SK-N-SH treated with all-trans-retinoic acid at 6 μM for 48 hours (cell line): Measurements from ENCODE around the gene PPP1R1A.

Source experiments
- ATAC-seq: fragments of 200-7000 bp; cut with Tn5 transposase; 3 replicates; pipeline ENCODE4 v1.9.1; 2020; ENCODE audit warnings: mild to moderate bottlenecking, moderate library complexity
- ARNTL ChIP-seq: fragments of 450-650 bp; formaldehyde crosslinking; IDR thresholded peaks from 2 replicates; pipeline ENCODE4 v1.5.0; 2020; ENCODE audit warnings: low read depth, mild to moderate bottlenecking, moderate library complexity, borderline replicate concordance
- BACH2 ChIP-seq: fragments of 250-450 bp; sonication (Bioruptor Pico); IDR thresholded peaks from 2 replicates; pipeline ENCODE4 v1.9.0; 2021; ENCODE audit warnings: mild to moderate bottlenecking, borderline replicate concordance
- CREB5 ChIP-seq: fragments of 250-450 bp; sonication (Bioruptor Pico); IDR thresholded peaks from 2 replicates; pipeline ENCODE4 v1.5.1; 2020; ENCODE audit warnings: low read depth, mild to moderate bottlenecking, moderate library complexity
- CSDC2 ChIP-seq: fragments of 250-450 bp; sonication (Bioruptor Pico); IDR thresholded peaks from 2 replicates; pipeline ENCODE4 v1.5.0; 2020; ENCODE audit warnings: mild to moderate bottlenecking, moderate library complexity
- CSRNP3 ChIP-seq: fragments of 250-450 bp; sonication (Bioruptor Pico); IDR thresholded peaks from 2 replicates; pipeline ENCODE4 v1.5.1; 2021; ENCODE audit warnings: mild to moderate bottlenecking, moderate library complexity
- ESRRG ChIP-seq: fragments of 250-450 bp; sonication (Bioruptor Pico); IDR thresholded peaks from 2 replicates; pipeline ENCODE4 v1.6.1; 2021; ENCODE audit warnings: mild to moderate bottlenecking
- GLIS3 ChIP-seq: fragments of 250-450 bp; sonication (Bioruptor Pico); IDR thresholded peaks from 2 replicates; pipeline ENCODE4 v1.5.0; 2020; ENCODE audit warnings: mild to moderate bottlenecking, moderate library complexity
- OSR1 ChIP-seq: fragments of 250-450 bp; sonication (Bioruptor Pico); IDR thresholded peaks from 2 replicates; pipeline ENCODE4 v1.8.0; 2022; ENCODE audit warnings: moderate library complexity, mild to moderate bottlenecking, inconsistent platforms
- PPARA ChIP-seq: fragments of 250-450 bp; sonication (Bioruptor Pico); IDR thresholded peaks from 2 replicates; pipeline ENCODE4 v1.5.0; 2020; ENCODE audit warnings: mild to moderate bottlenecking, borderline replicate concordance
- RARB ChIP-seq: fragments of 250-450 bp; sonication (Bioruptor Pico); IDR thresholded peaks from 2 replicates; pipeline ENCODE4 v1.8.0; 2021; ENCODE audit warnings: mild to moderate bottlenecking, moderate library complexity
- SNAI2 ChIP-seq: fragments of 250-450 bp; sonication (Bioruptor Pico); IDR thresholded peaks from 2 replicates; pipeline ENCODE4 v1.5.0; 2020; ENCODE audit warnings: mild to moderate bottlenecking, moderate library complexity
- TCF4 ChIP-seq: fragments of 250-450 bp; sonication (Bioruptor Pico); IDR thresholded peaks from 2 replicates; pipeline ENCODE4 v1.8.0; 2021; ENCODE audit warnings: mild to moderate bottlenecking, moderate library complexity, borderline replicate concordance
- TOX ChIP-seq: fragments of 250-450 bp; sonication (Bioruptor Pico); IDR thresholded peaks from 2 replicates; pipeline ENCODE4 v1.8.0; 2021; ENCODE audit warnings: mild to moderate bottlenecking, moderate library complexity, borderline replicate concordance
- TSHZ2 ChIP-seq: fragments of 250-450 bp; sonication (Bioruptor Pico); IDR thresholded peaks from 2 replicates; pipeline ENCODE4 v1.5.0; 2020; ENCODE audit warnings: mild to moderate bottlenecking, moderate library complexity
- ZC3H10 ChIP-seq: fragments of 250-450 bp; sonication (Bioruptor Pico); IDR thresholded peaks from 2 replicates; pipeline ENCODE4 v1.5.1; 2021; ENCODE audit warnings: mild to moderate bottlenecking, moderate library complexity
- ZFP3 ChIP-seq: fragments of 250-450 bp; sonication (Bioruptor Pico); IDR thresholded peaks from 2 replicates; pipeline ENCODE4 v1.5.0; 2020; ENCODE audit warnings: mild to moderate bottlenecking, moderate library complexity
- ZFP30 ChIP-seq: fragments of 450-650 bp; formaldehyde crosslinking; IDR thresholded peaks from 2 replicates; pipeline ENCODE4 v1.5.0; 2022; ENCODE audit warnings: mild to moderate bottlenecking, moderate library complexity
- ZNF565 ChIP-seq: fragments of 450-650 bp; formaldehyde crosslinking; conservative IDR thresholded peaks from 2 replicates; pipeline ENCODE4 v1.5.0; 2020; ENCODE audit warnings: low read depth, mild to moderate bottlenecking, moderate library complexity
- ZNF70 ChIP-seq: fragments of 450-650 bp; formaldehyde crosslinking; IDR thresholded peaks from 2 replicates; pipeline ENCODE4 v1.5.0; 2020; ENCODE audit warnings: mild to moderate bottlenecking, moderate library complexity
- ZNF8 ChIP-seq: fragments of 450-650 bp; formaldehyde crosslinking; IDR thresholded peaks from 2 replicates; pipeline ENCODE4 v1.5.0; 2020; ENCODE audit warnings: mild to moderate bottlenecking, moderate library complexity
- TF ChIP-seq, protein P1 (sequence below): fragments of 250-450 bp; sonication (Bioruptor Pico); IDR thresholded peaks from 2 replicates; pipeline ENCODE4 v1.8.0; 2020; ENCODE audit warnings: mild to moderate bottlenecking, moderate library complexity, borderline replicate concordance
- TF ChIP-seq, protein P2 (sequence below): fragments of 250-450 bp; sonication (Bioruptor Pico); IDR thresholded peaks from 2 replicates; pipeline ENCODE4 v1.8.0; 2021; ENCODE audit warnings: low read depth, mild to moderate bottlenecking, moderate library complexity, borderline replicate concordance

PPP1R1A gene

DNA sequence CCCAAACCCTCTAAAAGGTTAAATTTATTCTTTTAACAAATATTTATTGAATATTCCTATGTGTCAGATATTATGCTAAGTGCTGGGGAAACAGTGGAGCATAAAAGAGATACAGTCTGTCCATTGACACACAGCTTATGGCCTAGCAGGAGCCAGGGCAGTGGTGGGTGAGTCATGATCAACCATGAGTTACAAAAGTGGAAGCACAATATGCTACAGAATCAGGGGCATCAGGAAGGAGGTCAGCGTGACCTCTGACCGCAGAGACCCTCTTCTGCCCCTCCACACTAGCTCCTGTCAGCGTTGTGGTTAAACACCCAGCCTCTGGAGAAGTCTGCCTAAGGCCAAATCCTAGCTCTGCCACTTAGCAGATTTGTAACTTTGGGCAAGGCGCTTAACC is 4.7 kb upstream of the PPP1R1A start (continued):
- TF ChIP-seq CREB5 (CRISPR knock-in tag), result no peak
- TF ChIP-seq ZFP3 (CRISPR knock-in tag), result no peak
- no peak for TF ChIP-seq ARNTL

DNA sequence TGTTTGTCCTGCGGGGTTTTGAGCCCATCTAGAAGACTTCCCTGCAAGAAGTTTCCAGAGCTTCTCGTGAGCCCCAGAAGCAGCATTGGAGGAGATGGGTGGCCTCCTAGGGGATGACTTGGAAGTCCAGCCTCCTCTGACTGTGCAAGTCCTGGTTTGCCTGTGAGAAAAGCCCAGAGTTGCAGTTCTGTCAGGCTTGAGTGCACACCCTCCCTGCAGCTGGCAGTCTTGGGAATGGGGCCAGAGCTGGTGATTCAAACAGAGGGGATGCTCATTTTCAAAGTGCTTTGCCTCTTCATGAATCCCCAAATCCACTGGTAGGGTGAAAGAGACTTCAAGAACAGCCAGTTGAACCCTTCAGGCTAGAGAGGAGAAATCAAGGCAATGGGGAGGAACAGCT is 3.9 kb upstream of the PPP1R1A start:
- TF ChIP-seq, protein P1, sequence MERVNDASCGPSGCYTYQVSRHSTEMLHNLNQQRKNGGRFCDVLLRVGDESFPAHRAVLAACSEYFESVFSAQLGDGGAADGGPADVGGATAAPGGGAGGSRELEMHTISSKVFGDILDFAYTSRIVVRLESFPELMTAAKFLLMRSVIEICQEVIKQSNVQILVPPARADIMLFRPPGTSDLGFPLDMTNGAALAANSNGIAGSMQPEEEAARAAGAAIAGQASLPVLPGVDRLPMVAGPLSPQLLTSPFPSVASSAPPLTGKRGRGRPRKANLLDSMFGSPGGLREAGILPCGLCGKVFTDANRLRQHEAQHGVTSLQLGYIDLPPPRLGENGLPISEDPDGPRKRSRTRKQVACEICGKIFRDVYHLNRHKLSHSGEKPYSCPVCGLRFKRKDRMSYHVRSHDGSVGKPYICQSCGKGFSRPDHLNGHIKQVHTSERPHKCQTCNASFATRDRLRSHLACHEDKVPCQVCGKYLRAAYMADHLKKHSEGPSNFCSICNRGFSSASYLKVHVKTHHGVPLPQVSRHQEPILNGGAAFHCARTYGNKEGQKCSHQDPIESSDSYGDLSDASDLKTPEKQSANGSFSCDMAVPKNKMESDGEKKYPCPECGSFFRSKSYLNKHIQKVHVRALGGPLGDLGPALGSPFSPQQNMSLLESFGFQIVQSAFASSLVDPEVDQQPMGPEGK (CRISPR knock-in tag), result no peak
- no peak for ATAC-seq

DNA sequence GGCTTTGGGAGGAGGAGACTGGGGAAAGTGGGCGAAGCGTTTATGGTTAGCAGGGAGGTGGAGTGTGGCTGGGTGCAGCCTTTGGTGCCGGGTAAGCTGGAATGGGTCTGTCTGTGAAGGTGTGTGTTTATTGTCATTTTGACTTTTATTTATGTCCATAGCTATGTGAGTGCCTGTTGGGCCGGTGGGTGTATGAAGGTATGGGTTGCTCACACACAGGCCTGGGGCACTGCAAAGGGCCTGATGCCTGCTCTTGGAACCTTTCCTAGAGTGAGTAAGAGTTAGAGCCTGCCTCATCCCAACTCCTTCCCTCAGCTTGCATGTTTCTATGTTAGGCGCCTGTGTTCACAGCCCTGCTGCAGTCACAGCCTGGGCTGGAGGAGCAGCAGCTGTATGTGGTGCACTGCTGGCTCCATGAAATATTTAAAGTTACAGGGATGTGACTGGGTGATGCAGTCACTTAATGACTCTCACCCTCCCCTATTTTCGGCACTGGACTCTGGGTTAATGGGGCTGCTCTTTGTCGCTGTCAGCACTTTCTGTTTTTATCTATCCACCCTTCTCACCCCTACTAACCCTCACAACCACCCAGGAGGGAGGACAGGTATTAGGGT is 2.6 kb upstream of the PPP1R1A start:
- TF ChIP-seq SNAI2 (CRISPR knock-in tag), result no peak
- TF ChIP-seq ESRRG (CRISPR knock-in tag), result no peak
- no peak for TF ChIP-seq BACH2
- TF ChIP-seq TOX (CRISPR knock-in tag), result no peak
- TF ChIP-seq ZFP3 (CRISPR knock-in tag), result no peak
- TF ChIP-seq ZC3H10 (CRISPR knock-in tag), result no peak
- no peak for TF ChIP-seq RARB
- TF ChIP-seq ZNF70 (CRISPR knock-in tag), result no peak
- no peak for TF ChIP-seq ARNTL
- TF ChIP-seq ZNF565 (CRISPR knock-in tag), result no peak
- TF ChIP-seq CSRNP3 (CRISPR knock-in tag), result no peak
- TF ChIP-seq, protein P1 (CRISPR knock-in tag), result no peak
- no peak for TF ChIP-seq ZFP30 (CRISPR knock-in tag)
- TF ChIP-seq TCF4 (CRISPR knock-in tag), result no peak
- no peak for TF ChIP-seq PPARA
- TF ChIP-seq, protein P2, sequence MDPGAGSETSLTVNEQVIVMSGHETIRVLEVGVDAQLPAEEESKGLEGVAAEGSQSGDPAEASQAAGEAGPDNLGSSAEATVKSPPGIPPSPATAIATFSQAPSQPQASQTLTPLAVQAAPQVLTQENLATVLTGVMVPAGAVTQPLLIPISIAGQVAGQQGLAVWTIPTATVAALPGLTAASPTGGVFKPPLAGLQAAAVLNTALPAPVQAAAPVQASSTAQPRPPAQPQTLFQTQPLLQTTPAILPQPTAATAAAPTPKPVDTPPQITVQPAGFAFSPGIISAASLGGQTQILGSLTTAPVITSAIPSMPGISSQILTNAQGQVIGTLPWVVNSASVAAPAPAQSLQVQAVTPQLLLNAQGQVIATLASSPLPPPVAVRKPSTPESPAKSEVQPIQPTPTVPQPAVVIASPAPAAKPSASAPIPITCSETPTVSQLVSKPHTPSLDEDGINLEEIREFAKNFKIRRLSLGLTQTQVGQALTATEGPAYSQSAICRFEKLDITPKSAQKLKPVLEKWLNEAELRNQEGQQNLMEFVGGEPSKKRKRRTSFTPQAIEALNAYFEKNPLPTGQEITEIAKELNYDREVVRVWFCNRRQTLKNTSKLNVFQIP, result no peak
- no peak for TF ChIP-seq GLIS3
- no peak for TF ChIP-seq OSR1
- ATAC-seq, result peak; percentile 40

- ATAC-seq, result no peak
- TF ChIP-seq GLIS3 (no peak), ZC3H10 (CRISPR knock-in tag) (no peak), CREB5 (CRISPR knock-in tag) (no peak), RARB (no peak), ARNTL (no peak), BACH2 (no peak), TSHZ2 (CRISPR knock-in tag) (no peak), CSDC2 (CRISPR knock-in tag) (no peak), ZNF565 (CRISPR knock-in tag) (no peak), ZNF8 (no peak), TOX (CRISPR knock-in tag) (no peak), OSR1 (no peak)
- TF ChIP-seq, protein P1 (CRISPR knock-in tag), result no peak
These were observed 1.5 kb upstream of the PPP1R1A start for GRCh38 chr12:54589964-54590363.
